A673 (cell line): ENCODE measurements around the gene GHRH. TPM values are rescaled to one million over a fixed set of nuclear protein-coding genes. Genes with fewer than 3 reads are reported as not detected.

Source experiments
- BruUV-seq: library from RNA; stranded (reverse); fragments of 400-500 nt; replicated peaks from 2 replicates; lab custom pipeline; 2021; lab: Mats Ljungman, UMichigan
- CTCF ChIA-PET: fragments of 300-600 bp; sonication (Branson Sonifier 250); formaldehyde crosslinking; loops from one replicate; lab custom pipeline; 2022; ENCODE audit warnings: antibody characterized with exemption; lab: Charles Lee
- POLR2A ChIA-PET: fragments of 300-600 bp; sonication (Branson Sonifier 250); formaldehyde crosslinking; loops from one replicate; lab custom pipeline; 2022; ENCODE audit warnings: antibody characterized with exemption; ENCODE audit not compliant: low non-redundant PET; lab: Charles Lee
- DNase-seq: peaks from one replicate; pipeline ENCODE4 v3.0.0-alpha.2; 2015; ENCODE audit warnings: low spot score
- H3K27ac ChIP-seq: fragments of 200-600 bp; sonication (generic); 2 replicates; pipeline ENCODE4 v1.5.1; 2016; ENCODE audit warnings: mixed run types, low read depth, mild to moderate bottlenecking, mixed read lengths, antibody characterized with exemption, low read length; ENCODE audit not compliant: poor library complexity, severe bottlenecking
- H3K27me3 ChIP-seq: fragments of 200-600 bp; sonication (generic); replicated peaks from 2 replicates; pipeline ENCODE4 v1.6.1; 2017; ENCODE audit warnings: mixed run types, low read depth, mild to moderate bottlenecking, mixed read lengths, antibody characterized with exemption, low read length; ENCODE audit not compliant: insufficient read depth, poor library complexity
- H3K36me3 ChIP-seq: fragments of 200-600 bp; sonication (generic); 2 replicates; pipeline ENCODE4 v1.6.1; 2016; ENCODE audit warnings: mixed run types, mild to moderate bottlenecking, mixed read lengths, antibody characterized with exemption, low read length; ENCODE audit not compliant: insufficient read depth, poor library complexity, severe bottlenecking
- H3K4me1 ChIP-seq: fragments of 200-600 bp; sonication (generic); 2 replicates; pipeline ENCODE4 v1.6.1; 2017; ENCODE audit warnings: mixed run types, mild to moderate bottlenecking, mixed read lengths, antibody characterized with exemption, low read length; ENCODE audit not compliant: insufficient read depth, poor library complexity, severe bottlenecking
- H3K4me3 ChIP-seq: fragments of 200-600 bp; sonication (generic); 2 replicates; pipeline ENCODE4 v1.5.1; 2016; ENCODE audit warnings: low read depth, mixed run types, mild to moderate bottlenecking, mixed read lengths, low read length; ENCODE audit not compliant: poor library complexity, severe bottlenecking
- H3K9me3 ChIP-seq: fragments of 200-600 bp; sonication (generic); 2 replicates; pipeline ENCODE4 v1.6.1; 2016; ENCODE audit warnings: mixed run types, low read depth, mild to moderate bottlenecking, mixed read lengths, antibody characterized with exemption, low read length; ENCODE audit not compliant: poor library complexity, severe bottlenecking
- CTCF ChIP-seq: fragments of 300-800, 200-600 bp; sonication (generic); conservative IDR thresholded peaks from 2 replicates; pipeline ENCODE4 v1.5.1; 2017; ENCODE audit warnings: low read depth, mild to moderate bottlenecking, antibody characterized with exemption, low read length, moderate library complexity, mixed read lengths
- EZH2 ChIP-seq: fragments of 200-600 bp; sonication (generic); IDR thresholded peaks from 2 replicates; pipeline ENCODE4 v1.6.1; 2017; ENCODE audit warnings: borderline replicate concordance, low read depth, mild to moderate bottlenecking, mixed read lengths, antibody characterized with exemption, low read length; ENCODE audit not compliant: poor library complexity, severe bottlenecking
- intact Hi-C: fragments of 100-400 bp; cut with micrococcal nuclease; formaldehyde crosslinking; loops from one replicate; pipeline ENCODE4 v1.10.0; 2022; ENCODE audit not compliant: unreplicated experiment
- total RNA-seq: library from RNA; stranded (reverse); gene quantifications from 2 replicates; pipeline ENCODE4 v1.2.3, GENCODE V29; 2021

The GHRH gene
- total RNA-seq, 1 experiment from 2014 or later = not detected

- intact Hi-C loops = no loop called here
- ChIA-PET POLR2A (no interaction called here), CTCF (no interaction called here)
- BruUV-seq = no TSS peak
- TF ChIP-seq CTCF = no peak
- no peak for DNase-seq
- H3K36me3 ChIP-seq = peaks cover 86% of the 10 kb centered on the region
- no peaks in the 10 kb centered on the region for H3K4me1 ChIP-seq
- no peaks in the 10 kb centered on the region for H3K27me3 ChIP-seq
- H3K9me3 ChIP-seq = no peaks in the 10 kb centered on the region
- no peak overlapping the region for H3K4me3 ChIP-seq
- no peak overlapping the region for H3K27ac ChIP-seq
Observed at GRCh38 chr20:37209193-37209592, 52.4 kb downstream of the GHRH start.

- ChIA-PET CTCF (no interaction called here), POLR2A (no interaction called here)
- H3K27ac ChIP-seq = no peak overlapping the region
- no peaks in the 10 kb centered on the region for H3K27me3 ChIP-seq
- no peaks in the 10 kb centered on the region for H3K9me3 ChIP-seq
- BruUV-seq = no TSS peak
- intact Hi-C loops = no loop called here
- peaks cover 79% of the 10 kb centered on the region for H3K36me3 ChIP-seq
- no peak overlapping the region for H3K4me3 ChIP-seq
- DNase-seq = no peak
- peaks cover under 1% of the 10 kb centered on the region for H3K4me1 ChIP-seq
- TF ChIP-seq CTCF (no peak), EZH2 (no peak)
Observed at GRCh38 chr20:37207171-37207570, 54.4 kb downstream of the GHRH start.

- TF ChIP-seq CTCF (no peak), EZH2 (no peak)
- CTCF ChIA-PET = interaction anchor here (0.6 kb wide), 1 partner anchor 276 kb away, joined by 3 read pairs; no protein-coding TSS in a partner anchor
Observed at GRCh38 chr20:37205794-37206193, 55.8 kb downstream of the GHRH start.

More at GRCh38 chr20:37205794-37206193, 55.8 kb downstream of the GHRH start:
- intact Hi-C loops = no loop called here
- no peak for DNase-seq
- Histone ChIP-seq H3K27ac (no peak overlapping the region), H3K27me3 (no peaks in the 10 kb centered on the region), H3K36me3 (peaks cover 82% of the 10 kb centered on the region), H3K4me1 (peaks cover 8% of the 10 kb centered on the region), H3K4me3 (no peak overlapping the region), H3K9me3 (no peaks in the 10 kb centered on the region)
- POLR2A ChIA-PET = no interaction called here
- BruUV-seq = no TSS peak
